Left colon (tissue), 2 donors: ENCODE results near the gene UTP18. TPM values are rescaled to one million over a fixed set of nuclear protein-coding genes. Genes with fewer than 3 reads are reported as not detected.
"Not testable (repeated sequence)": the region's sequence is repeated elsewhere in the genome, so short reads cannot be mapped to it uniquely, and the experiment has no call there.

Source experiments
- ATAC-seq: fragments of 200-7000 bp; cut with Tn5 transposase; one replicate; pipeline ENCODE4 v1.9.1; 2020; ENCODE audit warnings: mild to moderate bottlenecking, moderate library complexity
- DNase-seq, 2 donors: peaks; one replicate each; pipeline ENCODE4 v3.0.0-alpha.2; 2020
- intact Hi-C, 2 donors: fragments of 100-400 bp; cut with DNase I in 1 of 2; cut with micrococcal nuclease in 1 of 2; formaldehyde crosslinking; loops; one replicate each; pipeline versions ENCODE4 v1.11.2 to v1.14.0; 2022; cut with DNase I, micrococcal nuclease
- total RNA-seq, 2 donors: library from RNA; stranded (reverse); fragmentation: NEBNext Ultra II Directional; extraction: Animal tissue kit (Norgen Biotek cat#: 25700); gene quantifications; one replicate each; pipeline ENCODE4 v1.2.1, GENCODE V29; 2021
- donor health status: DM: no; HTN: no; CAD: no.
- donor health status: DM: yes; HTN: yes; CAD: no.

The UTP18 gene
- total RNA-seq, 2 donors from 2014 or later, result 15.8 to 19.8 TPM

DNA sequence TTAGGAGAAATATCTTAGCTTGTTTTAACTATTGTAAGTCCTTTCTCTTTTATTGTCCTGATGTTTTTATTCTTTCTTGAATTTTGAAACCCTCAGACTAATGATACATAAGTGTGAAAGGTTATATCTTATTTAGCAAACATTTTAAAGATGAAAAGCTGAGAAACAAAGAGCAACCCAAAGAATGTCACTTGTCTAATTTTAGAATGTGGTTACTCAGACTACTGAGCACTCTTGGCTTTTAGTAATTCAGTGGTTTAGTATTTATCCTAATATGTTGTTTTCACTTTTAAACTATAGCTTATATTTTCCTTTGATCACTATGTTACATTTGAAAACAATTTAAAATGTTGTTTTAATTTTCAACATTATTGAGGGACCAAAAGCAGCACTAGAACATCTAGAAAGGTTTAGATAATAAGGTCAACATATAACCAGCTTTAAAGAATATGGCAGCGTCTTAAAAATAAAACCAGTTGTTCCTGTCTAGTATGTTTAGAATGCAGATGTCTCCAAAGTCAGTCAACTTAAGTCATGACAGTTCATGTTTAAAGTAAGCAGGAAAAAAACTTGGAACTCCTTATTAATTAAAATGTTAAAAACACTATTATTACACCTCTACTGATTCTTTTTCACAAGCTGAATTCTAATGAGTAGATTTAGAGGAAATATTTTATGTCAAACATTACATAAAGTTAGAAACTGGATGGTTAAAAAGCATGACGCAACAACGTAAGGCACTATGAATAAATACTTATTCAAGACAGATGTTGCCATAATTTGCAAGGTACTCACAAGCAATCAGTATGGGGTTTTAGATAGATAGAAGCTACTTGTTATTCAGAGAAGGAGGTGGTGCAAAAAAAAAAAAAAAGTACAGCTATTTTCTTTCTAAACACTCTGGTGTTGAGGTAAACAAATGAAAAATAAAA, 2.9 kb upstream of the UTP18 start:
- ATAC-seq (no peak), DNase-seq (no peak)
- intact Hi-C loops, result no loop called here

DNA sequence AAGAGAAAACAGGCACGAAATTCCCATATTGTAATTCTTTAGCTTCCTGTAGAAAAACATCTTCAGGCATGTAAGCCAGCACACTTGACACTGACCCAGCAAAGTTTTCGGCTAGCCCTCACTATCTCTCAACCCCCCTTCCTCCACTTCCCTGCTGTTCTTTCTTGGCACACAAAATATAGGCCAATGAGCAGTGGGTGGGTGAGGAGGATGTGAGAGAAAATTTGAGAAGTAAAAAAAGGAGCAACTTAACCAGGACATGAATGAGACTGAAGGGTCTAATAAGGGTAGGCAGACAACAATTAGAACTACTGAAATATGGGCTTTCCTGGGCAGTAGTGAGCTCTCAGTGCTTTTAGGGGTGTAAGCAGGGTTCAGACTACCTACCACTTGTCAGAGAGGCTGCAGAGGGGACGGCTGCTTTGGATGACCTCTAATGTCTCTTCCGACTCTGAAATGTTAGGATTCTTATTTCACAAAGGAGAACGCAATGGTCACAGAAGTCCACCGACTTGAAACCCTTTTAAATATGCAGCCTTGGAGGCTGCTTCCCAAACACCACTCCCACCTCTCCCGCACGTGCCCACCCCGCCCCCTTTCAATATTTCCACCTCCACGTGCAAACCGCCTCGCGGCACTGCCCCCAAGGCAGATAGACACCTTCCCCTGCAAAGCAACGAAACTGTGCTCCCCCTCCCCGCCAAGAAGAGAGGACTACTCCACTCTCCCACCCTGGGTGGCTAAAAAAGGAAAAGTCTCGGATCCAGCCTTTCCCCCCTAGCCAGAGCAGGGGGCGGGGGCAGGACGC, 1.4 kb upstream of the UTP18 start:
- intact Hi-C loops, result no loop called here
- DNase-seq (peak; percentile 46 to 49), ATAC-seq (no peak)

DNA sequence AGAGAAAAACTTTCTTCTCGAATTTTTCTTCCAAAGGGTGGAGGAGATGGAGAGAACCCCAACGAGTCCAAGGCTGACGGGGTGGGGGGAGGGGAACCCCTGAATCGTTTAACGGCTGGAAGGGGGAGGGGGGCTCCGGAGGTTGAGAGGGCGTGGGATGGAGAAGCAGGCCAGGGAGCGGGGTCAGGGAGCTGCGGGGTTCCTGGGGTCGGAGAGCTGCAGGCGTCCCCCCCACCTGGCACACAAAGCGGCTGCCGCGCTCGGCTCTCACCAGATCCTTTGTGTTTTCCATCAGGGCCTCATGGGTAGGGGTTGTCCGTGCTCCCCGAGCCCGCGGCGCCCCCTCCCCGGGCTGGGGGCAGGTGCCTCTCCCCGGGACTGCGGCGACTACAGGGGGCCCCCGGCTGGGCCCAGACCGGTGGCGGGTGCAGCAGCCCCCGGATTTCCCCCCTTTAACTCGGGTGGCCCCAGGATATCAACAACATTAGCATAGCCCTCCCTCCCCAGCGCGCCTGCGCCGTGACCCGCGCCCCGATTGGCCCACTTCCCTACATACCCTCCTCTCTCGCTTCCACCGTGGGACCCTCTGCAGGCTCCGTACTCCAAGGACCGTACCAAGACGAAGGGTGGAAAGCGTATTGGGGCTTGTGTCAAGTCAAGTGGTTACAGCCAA, 646 bp upstream of the UTP18 start, which contains the start of gene MBTD1:
Gene MBTD1, minus strand, starts transcription at position 486 of the 673 bp plus-strand sequence. CDS start 34,888 bp downstream, outside the sequence.
- intact Hi-C loops, result no loop called here
- ATAC-seq, result peak; percentile 80
- DNase-seq, result peak; percentile 95 to 96

DNA sequence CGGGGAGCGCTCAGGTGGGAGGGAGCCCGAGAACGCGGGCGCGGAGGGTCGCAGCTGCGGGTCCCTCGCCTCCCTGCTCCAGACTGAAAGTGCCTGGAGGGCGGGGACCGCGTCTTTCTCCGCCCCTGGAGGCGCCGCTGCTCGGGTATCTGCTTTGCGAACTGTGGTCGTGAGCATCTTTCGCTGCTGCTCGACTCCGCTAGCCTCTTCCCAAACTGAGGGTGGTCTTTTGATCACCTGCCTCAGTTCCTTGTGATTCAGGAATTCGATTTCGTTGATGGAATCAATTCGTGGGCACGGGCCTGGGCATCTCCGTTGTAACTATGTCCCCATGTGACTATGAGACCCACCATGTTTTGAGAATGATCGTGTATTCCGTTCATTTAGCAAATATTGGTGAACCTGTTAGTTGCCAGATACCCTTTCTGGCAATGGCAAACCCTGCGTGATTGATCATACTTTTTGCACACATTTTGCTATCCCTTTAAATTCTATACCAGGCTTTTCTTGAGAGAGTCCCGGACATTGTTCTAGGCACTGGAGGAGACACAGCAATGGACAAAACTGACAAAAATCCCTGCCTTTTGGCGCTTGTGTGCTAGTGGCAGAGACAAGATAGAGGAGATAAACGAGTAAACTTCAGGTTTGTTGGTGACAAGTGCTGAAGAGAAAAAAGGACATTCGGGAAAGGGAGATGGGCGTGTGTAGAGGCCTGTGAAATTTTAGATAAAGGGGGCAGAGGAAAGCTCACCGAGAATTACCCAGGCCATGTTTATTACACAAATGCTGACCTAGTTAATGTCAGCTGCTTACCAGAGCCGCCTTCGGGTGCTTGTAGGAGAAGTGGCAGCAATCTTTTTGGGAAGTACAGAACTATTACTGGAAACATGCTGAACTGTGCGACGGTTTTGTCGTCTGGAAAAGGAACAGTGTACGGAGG, 948 bp downstream of the UTP18 start:
- intact Hi-C loops, result no loop called here
- DNase-seq (no peak), ATAC-seq (no peak)

DNA sequence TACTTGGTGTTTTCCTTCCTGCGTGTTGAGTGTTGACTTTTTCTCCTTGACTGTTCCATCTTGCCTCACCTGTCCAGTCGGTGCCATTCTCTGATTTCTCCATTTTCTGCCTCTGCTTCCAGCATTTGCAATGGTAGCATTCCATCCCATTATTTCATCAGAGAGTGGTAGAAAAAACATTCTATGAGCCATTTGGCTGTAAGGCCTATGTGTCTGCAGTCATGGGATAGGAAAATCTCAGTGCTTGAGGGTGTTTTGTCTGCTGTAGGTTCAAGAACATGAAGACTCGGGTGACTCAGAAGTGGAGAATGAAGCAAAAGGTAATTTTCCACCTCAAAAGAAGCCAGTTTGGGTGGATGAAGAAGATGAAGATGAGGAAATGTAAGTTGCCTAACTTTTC, 2.7 kb downstream of the UTP18 start:
- ATAC-seq (no peak), DNase-seq (no peak)
- intact Hi-C loops, result no loop called here

DNA sequence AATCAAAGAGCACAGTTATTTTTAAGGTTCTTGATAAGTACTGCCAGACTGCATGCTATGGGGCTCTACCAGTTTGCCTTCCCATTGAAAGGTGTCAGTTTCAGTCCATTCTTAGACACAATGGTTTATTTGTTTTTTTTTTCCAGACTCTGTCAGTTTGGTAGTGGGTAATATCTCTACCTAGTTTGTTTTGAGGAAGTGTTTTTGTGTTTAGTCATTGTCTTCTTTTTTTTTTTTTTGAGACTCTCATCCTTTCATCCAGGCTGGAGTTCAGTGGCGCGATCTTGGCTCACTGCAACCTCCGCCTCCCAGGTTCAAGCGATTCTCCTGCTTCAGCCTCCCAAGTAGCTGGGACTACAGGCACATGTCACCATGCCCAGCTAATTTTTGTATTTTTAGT, 4.1 kb downstream of the UTP18 start:
- DNase-seq, ATAC-seq, intact Hi-C loops: not testable (repeated sequence)

DNA sequence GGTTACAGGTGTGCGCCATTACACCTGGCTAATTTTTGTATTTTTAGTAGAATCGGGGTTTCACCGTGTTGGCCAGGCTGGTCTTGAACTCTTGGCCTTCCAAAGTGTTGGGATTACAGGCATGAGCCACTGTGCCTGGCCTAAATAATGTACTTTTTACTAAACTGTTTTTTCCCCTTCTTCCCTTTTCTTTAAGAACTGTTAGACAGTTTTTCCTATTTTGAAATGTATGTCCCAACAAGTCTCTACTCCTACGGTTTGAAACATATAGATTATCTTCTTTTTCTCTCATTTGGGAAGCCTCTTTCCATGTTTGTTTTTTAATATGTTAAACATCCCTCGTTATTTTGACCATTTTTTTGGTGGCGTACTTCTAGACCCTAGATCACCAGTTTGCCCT, 9.6 kb downstream of the UTP18 start:
- ATAC-seq (no peak), DNase-seq (no peak)
- intact Hi-C loops, result no loop called here

DNA sequence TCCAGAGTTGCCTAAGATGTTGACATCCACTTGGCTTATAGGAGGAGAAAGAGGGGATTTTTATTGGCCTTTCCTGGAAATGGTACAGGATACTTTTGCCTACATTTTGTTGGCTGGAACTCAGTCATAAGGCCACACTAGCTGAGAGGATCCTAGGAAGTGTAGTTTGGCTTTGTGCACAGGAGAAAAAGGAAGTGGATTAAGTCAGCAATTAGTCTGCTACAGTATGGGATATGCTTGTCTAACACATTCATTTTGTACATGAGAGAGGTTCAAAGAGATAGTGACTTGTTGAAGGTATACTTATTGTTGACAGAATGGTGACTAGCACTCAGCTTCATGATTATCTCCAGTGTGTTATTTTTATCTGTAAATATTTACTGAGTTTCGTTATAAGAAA, 10.3 kb downstream of the UTP18 start:
- no peak for ATAC-seq
- DNase-seq, result no peak
- intact Hi-C loops, result no loop called here

DNA sequence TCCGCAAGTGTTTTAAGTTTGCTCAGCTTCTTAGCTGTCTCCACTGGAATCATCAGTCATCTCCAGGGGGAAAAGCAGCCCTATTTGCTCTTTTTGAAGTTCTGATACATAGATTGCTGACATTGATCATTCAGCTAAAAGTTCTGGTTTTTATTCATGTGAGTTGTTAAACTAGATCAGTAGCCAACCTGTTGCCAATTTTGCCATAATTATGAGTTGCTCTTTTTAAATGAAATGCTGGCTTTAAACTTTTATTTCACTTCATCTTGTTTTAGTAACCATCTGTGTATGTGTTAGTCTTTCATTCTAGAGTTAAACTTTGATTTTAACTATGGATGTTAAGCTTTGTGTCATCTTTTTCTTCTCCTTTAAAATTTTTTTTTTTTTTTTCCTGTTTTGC, 12.5 kb downstream of the UTP18 start:
- intact Hi-C loops, result no loop called here
- ATAC-seq (no peak), DNase-seq (no peak)

DNA sequence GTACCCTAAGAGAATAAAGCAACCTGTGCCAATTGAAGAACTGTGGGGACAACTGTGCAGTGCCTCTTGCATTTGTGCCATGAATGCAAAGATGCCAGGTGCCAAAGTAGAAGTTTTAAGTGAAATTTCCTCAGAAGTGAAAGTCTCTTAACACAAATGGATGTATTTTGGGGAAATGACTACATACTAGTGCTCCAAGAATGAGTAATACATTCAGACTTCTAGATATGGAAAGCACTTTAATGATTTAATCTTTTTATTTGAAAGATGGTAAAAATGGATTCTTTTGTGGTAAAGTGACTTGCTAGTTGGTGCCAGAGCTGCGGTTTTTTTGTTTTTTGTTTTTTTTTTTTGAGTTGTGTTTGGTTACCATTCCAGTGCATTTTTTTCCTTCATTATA, 15.0 kb downstream of the UTP18 start:
- no peak for ATAC-seq
- intact Hi-C loops, result no loop called here
- no peak for DNase-seq

DNA sequence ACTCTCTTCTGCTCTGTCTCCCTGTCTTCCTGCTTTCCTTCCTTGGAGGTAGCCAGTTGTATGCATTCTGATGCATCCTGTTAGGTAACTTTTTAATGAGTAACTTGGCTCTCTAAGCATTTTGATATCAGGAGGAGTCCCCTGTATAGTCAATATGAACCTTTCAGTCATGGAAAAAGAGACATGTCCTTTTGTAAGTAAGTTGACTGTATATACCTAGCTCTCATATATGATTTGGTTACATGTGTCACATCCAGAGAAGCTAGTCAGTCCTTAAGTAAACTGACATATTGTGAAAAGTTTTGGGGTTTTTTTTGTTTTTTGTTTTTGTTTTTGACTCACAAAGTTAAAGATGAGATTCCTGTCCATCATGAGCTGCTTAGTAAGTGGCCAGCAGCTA, 18.8 kb downstream of the UTP18 start:
- intact Hi-C loops, result no loop called here
- ATAC-seq, result no peak
- DNase-seq, result no peak

DNA sequence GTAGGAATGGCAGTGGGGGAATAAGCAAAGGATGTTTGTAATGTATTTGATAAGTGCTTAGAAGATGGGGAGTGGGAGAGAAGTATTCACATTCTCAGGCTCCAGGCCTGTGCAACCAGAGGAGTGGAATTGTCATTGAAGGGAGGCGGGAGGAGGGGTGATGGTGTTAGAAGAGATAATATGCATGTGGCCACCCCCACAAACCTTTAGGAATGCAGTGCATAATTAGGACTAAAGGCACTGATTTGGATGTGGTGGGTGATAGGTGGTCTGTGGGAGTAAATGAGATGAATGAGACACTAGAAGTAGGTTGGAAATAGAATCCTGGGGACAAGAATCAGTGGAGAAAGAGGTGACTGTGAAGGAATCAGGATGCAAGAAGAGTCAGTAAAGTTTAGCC, 27.1 kb downstream of the UTP18 start:
- intact Hi-C loops, result no loop called here
- DNase-seq, result no peak
- no peak for ATAC-seq

DNA sequence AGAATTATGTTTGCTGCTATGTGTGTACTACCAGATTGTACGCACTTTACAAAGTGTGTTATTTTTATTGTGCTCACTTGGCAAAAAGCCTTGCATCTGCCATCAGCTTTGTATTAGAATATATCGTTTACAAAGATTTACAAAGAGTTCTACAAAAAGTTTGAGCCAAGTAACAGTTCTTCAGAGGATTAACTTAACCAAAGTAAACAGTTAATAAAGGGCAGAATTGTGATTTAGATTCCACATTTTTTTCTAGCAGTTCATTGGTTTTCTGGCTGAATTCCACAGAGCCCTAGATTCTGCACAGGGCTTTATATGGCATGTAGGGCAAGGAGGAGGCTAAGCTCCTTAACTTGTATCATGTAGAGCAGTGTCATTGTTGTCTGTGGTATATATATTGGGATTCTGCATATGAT, 29.4 kb downstream of the UTP18 start:
- no peak for DNase-seq
- intact Hi-C loops, result no loop called here
- no peak for ATAC-seq

DNA sequence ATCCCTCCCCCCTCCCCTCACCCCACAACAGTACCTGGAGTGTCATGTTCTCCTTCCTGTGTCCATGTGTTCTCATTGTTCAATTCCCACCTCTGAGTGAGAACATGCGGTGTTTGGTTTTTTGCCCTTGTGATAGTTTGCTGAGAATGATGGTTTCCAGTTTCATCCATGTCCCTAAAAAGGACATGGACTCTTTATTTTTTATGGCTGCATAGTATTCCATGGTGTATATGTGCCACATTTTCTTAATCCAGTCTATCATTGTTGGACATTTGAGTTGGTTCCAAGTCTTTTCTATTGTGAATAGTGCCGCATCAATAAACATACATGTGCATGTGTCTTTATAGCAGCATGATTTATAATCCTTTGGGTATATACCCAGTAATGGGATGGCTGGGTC, 34.0 kb downstream of the UTP18 start:
- intact Hi-C loops, DNase-seq, ATAC-seq: not testable (repeated sequence)

DNA sequence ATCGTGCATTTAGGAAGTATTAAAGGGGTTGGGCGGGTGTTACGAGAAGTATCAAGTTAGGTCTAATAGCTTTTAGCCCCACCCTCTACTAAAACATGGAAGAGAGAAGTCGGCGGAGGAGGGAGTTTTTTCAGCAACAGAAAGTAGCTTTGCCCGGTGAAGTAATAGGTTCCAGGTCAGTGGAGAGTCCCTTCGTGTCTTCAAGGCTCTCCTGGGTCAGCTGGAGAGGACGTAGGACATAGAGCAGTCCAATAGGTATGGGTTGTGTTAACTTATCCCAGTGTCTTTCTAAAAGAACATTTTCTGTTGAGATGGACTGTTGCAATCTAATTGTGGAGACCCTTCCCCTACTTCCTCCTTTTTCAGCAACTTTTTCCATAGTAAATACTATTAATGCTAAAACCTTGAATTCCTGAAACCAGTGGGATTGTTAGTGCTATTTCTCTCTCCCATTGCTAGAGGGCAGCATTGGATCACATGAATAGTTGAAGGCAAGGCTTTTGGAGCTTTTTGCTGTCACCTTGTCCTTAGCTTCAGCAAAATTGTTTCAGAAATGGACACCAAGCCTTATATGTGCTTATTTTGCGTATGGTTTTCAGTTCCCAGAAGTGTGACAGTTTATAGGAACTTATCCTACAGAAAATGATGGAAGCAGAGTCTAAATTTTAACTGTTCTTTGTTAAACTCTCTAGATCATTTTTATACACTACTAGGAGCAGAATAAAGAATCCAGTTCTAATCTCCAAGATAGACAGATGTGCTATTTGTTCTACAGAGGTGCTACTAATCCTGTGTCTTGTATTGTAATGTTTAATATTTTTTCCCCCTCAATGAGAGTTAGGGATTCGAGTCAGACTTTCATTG, 38.4 kb downstream of the UTP18 start:
- intact Hi-C loops, result no loop called here
- ATAC-seq (peak; percentile 43), DNase-seq (no peak)

DNA sequence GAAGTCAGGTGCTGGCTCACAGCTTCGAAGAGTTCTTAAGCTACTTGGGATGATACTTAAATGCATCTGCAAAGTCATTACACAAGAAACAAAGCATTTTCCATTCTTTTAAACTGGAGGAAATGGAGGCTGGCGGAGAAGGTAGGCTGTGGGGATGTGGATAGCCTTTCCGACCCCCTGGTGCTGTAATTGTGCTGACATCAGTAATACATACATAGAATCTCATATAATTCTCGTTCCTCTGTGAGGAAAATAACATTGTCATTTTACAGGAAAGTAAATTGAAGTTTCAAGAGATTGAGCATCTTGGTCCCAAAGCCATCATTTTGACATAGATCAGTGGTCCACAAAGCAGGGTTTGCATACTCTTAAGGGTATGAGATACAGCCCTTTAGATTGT, 39.5 kb downstream of the UTP18 start:
- no peak for ATAC-seq
- intact Hi-C loops, result no loop called here

DNA sequence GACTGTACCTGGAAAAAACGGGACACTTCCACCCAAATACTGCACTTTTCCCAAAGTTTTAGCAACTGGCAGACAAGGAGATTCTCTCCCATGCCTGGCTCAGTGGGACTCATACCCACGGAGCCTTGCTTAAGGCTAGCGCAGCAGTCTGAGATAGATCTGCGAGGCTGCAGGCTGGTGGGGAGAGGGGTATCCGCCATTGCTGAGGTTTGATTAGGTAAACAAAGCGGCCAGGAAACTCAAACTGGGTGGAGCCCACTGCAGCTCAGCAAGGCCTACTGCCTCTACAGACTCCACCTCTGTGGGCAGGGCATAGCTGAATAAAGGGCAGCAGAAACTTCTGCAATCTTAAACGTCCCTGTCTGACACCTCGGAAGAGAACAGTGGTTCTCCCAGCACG, 44.8 kb downstream of the UTP18 start:
- DNase-seq, result no peak
- intact Hi-C loops, result no loop called here
- ATAC-seq, result no peak

More for the DNA sequence above, 39.5 kb downstream of the UTP18 start:
- no peak for DNase-seq
